K562 (cell line): Measurements from ENCODE around the gene CRPPA. TPM values are rescaled to one million over a fixed set of nuclear protein-coding genes. Genes with fewer than 3 reads are reported as not detected.

ENCODE experiments used
- CHAMP1 ChIP-seq: fragments of 450-650 bp; IDR thresholded peaks from 2 replicates; pipeline ENCODE4 v1.6.1; 2016; ENCODE audit warnings: mild to moderate bottlenecking
- HDAC2 ChIP-seq: fragments of 450-650 bp; IDR thresholded peaks from 2 replicates; pipeline ENCODE4 v1.6.1; 2016; ENCODE audit warnings: mild to moderate bottlenecking
- MYNN ChIP-seq, 2 experiments: sonication (generic); formaldehyde crosslinking in 1 of 2; IDR thresholded peaks; 2 replicates each; pipeline versions ENCODE4 v1.5.0 to v1.6.1; 2016 to 2020; ENCODE audit warnings: antibody characterized with exemption in 1 of 2, missing genetic modification reagents in 1 of 2
- NFIC ChIP-seq: fragments of 450-650 bp; IDR thresholded peaks from 2 replicates; pipeline ENCODE4 v1.6.1; 2017; ENCODE audit warnings: mild to moderate bottlenecking, inconsistent platforms
- PHF20 ChIP-seq: fragments of 450-650 bp; IDR thresholded peaks from 2 replicates; pipeline ENCODE4 v1.6.1; 2018; ENCODE audit not compliant: partially characterized antibody
- TAF1 ChIP-seq: IDR thresholded peaks from 2 replicates; pipeline ENCODE4 v1.6.1; 2011; ENCODE audit warnings: mild to moderate bottlenecking, low read length, moderate library complexity; ENCODE audit not compliant: insufficient read depth, control insufficient read depth, severe bottlenecking; ENCODE audit errors: extremely low read depth
- ZNF175 ChIP-seq: fragments of 200-800 bp; sonication (Bioruptor generic); IDR thresholded peaks from 2 replicates; pipeline ENCODE4 v1.6.1; 2016; ENCODE audit warnings: low read depth, mild to moderate bottlenecking, missing genetic modification characterization, missing compliant biosample characterization
- polyA plus RNA-seq, 8 experiments: library from polyadenylated mRNA; depleted of rRNA in 4 of 8; stranded (reverse) in 5 of 8; unstranded in 3 of 8; fragments of >200 nt; fragmentation: Nextera tagmentation in 2 of 8; fragmentation: Illumina TruSeq in 1 of 8; extraction: Ambion mirVana in 2 of 8; extraction: Trizol in 1 of 8; gene quantifications; 2 replicates each; pipeline versions ENCODE4 v1.2.1 to v1.2.3, GENCODE V29; 2011 to 2014; ENCODE audit warnings: inconsistent platforms in 1 of 8, missing spikeins in 1 of 8
- total RNA-seq, 7 experiments: library from RNA; depleted of rRNA in 6 of 7; stranded (reverse); fragments of >200 nt in 6 of 7; fragmentation: Illumina TruSeq in 2 of 7; extraction: Trizol in 2 of 7; gene quantifications; 2 replicates each; pipeline versions ENCODE4 v1.2.1 to v1.2.3, GENCODE V29; 2011 to 2021; ENCODE audit warnings: low replicate concordance in 1 of 7

The CRPPA gene
- total and polyA plus RNA-seq, 9 of the 15 experiments (the other 6 are each of a cell fraction or from before 2014, with no cell fraction given), result 3.9 to 14.4 (median 7.8) TPM

GRCh38 chr7:16421333-16422102 is at the start of gene CRPPA (continued):
- TF ChIP-seq MYNN (IDR thresholded peaks at IDR 0.05), result peak; percentile 18; the same call in 1 of the 2 replicates
- no peak for TF ChIP-seq MYNN (CRISPR knock-in tag; IDR thresholded peaks at IDR 0.05)
- peak; percentile 7; the same call in 1 of the 2 replicates for TF ChIP-seq NFIC
- 0 out of 2 replicates have a peak, but pooled peaks have one; percentile 23 for TF ChIP-seq CHAMP1
- TF ChIP-seq TAF1, result peak; percentile 38
- peak; percentile 23 for TF ChIP-seq PHF20
- 0 out of 2 replicates have a peak, but pooled peaks have one; percentile 47 for TF ChIP-seq HDAC2
- TF ChIP-seq ZNF175 (CRISPR knock-in tag), result 0 out of 2 replicates have a peak, but pooled peaks have one; percentile 8
- TF ChIP-seq, all 486 proteins: peak for 84
